ENCODE data around the gene IKBKG.
"Not testable (repeated sequence)": the region's sequence is repeated elsewhere in the genome, so short reads cannot be mapped to it uniquely, and the experiment has no call there.

The IKBKG gene

GRCh38 chrX:154605566-154605965 lies 58.1 kb downstream of the IKBKG start:
- no peak for DNase-seq (ENCODE audit: low spot score)

GRCh38 chrX:154607370-154607769 lies 60.0 kb downstream of the IKBKG start:
- DNase-seq (ENCODE audit: low spot score), result no peak

- not testable (repeated sequence) for DNase-seq (ENCODE audit: low spot score)
Observed at GRCh38 chrX:154607976-154608375, 60.6 kb downstream of the IKBKG start.

- not testable (repeated sequence) for DNase-seq (ENCODE audit: low spot score)
Observed at GRCh38 chrX:154608823-154609222, 61.4 kb downstream of the IKBKG start.

- not testable (repeated sequence) for DNase-seq (ENCODE audit: low spot score)
Observed at GRCh38 chrX:154611146-154611545, 63.7 kb downstream of the IKBKG start.

- DNase-seq (ENCODE audit: low spot score), result not testable (repeated sequence)
Observed at GRCh38 chrX:154613586-154613985, 66.2 kb downstream of the IKBKG start.

Measured in iPS-NIHi11 (cell line).